IMR-90 (cell line): ENCODE data around the gene PLCH2. TPM values are rescaled to one million over a fixed set of nuclear protein-coding genes. Genes with fewer than 3 reads are reported as not detected.
A peak's percentile ranks its signal among the peaks of the same experiment; 100 is the strongest.

Experiments used
- ATAC-seq: fragments of 200-7000 bp; cut with Tn5 transposase; 2 replicates; pipeline ENCODE4 v1.9.1; 2020; ENCODE audit warnings: low read depth, mild to moderate bottlenecking, moderate library complexity
- BruUV-seq: library from RNA; stranded (reverse); fragments of 400-500 nt; replicated peaks from 2 replicates; lab custom pipeline; 2021; lab: Mats Ljungman, UMichigan
- CTCF ChIA-PET: fragments of 300-600 bp; formaldehyde crosslinking; extraction: SDS; loops from one replicate; lab custom pipeline; 2021; ENCODE audit warnings: antibody characterized with exemption; lab: Yijun Ruan, JAX
- POLR2A ChIA-PET: fragments of 300-600 bp; sonication (Branson Sonifier 250); formaldehyde crosslinking; loops from one replicate; lab custom pipeline; 2022; ENCODE audit warnings: antibody characterized with exemption; ENCODE audit not compliant: unreplicated experiment; lab: Charles Lee
- DNase-seq: peaks from one replicate; pipeline ENCODE4 v3.0.0; 2013
- H2AFZ ChIP-seq: replicated peaks from 2 replicates; pipeline ENCODE3; 2013; ENCODE audit warnings: low read length, mild to moderate bottlenecking; ENCODE audit not compliant: poor library complexity
- H2AK5ac ChIP-seq: 2 replicates; pipeline ENCODE4 v1.6.1; 2013; ENCODE audit warnings: low read depth, low read length, inconsistent platforms
- H2AK9ac ChIP-seq: replicated peaks from 2 replicates; pipeline ENCODE3; 2013; ENCODE audit warnings: mild to moderate bottlenecking, low read depth, low read length, moderate library complexity; ENCODE audit not compliant: poor library complexity
- H2BK120ac ChIP-seq: 2 replicates; pipeline ENCODE4 v1.6.1; 2013; ENCODE audit warnings: low read depth, low read length, inconsistent platforms
- H2BK15ac ChIP-seq: 3 replicates; pipeline ENCODE4 v1.6.1; 2013; ENCODE audit warnings: low read depth, low read length, inconsistent platforms
- H2BK20ac ChIP-seq: 2 replicates; pipeline ENCODE4 v1.6.1; 2013; ENCODE audit warnings: low read depth, mild to moderate bottlenecking, inconsistent platforms, low read length, moderate library complexity
- H2BK5ac ChIP-seq: 2 replicates; pipeline ENCODE4 v1.6.1; 2013; ENCODE audit warnings: mild to moderate bottlenecking, low read depth, low read length, inconsistent platforms; ENCODE audit not compliant: poor library complexity, severe bottlenecking
- H3K14ac ChIP-seq: replicated peaks from 2 replicates; pipeline ENCODE4 v1.6.1; 2013; ENCODE audit warnings: low read depth, low read length, inconsistent platforms
- H3K18ac ChIP-seq: 2 replicates; pipeline ENCODE4 v1.6.1; 2013; ENCODE audit warnings: low read depth, low read length, control low read depth
- H3K23ac ChIP-seq: 2 replicates; pipeline ENCODE4 v1.6.1; 2013; ENCODE audit warnings: low read depth, low read length, inconsistent platforms
- H3K27ac ChIP-seq: 2 replicates; pipeline ENCODE4 v1.5.1; 2013; ENCODE audit warnings: mild to moderate bottlenecking, control low read depth, low read length; ENCODE audit not compliant: insufficient read depth
- H3K27me3 ChIP-seq: 2 replicates; pipeline ENCODE4 v1.6.1; 2013; ENCODE audit warnings: low read length; ENCODE audit not compliant: control insufficient read depth, insufficient read depth
- H3K36me3 ChIP-seq: 2 replicates; pipeline ENCODE4 v1.6.1; 2013; ENCODE audit warnings: low read length, mixed read lengths; ENCODE audit not compliant: control insufficient read depth, insufficient read depth
- H3K4ac ChIP-seq: 2 replicates; pipeline ENCODE4 v1.6.1; 2013; ENCODE audit warnings: low read depth, low read length, inconsistent platforms
- H3K4me1 ChIP-seq: 2 replicates; pipeline ENCODE4 v1.6.1; 2013; ENCODE audit warnings: low read length, mixed read lengths; ENCODE audit not compliant: control insufficient read depth, insufficient read depth
- H3K4me2 ChIP-seq: 2 replicates; pipeline ENCODE4 v1.6.1; 2013; ENCODE audit warnings: low read depth, mild to moderate bottlenecking, control low read depth, low read length, moderate library complexity
- H3K4me3 ChIP-seq: 2 replicates; pipeline ENCODE4 v1.5.1; 2013; ENCODE audit warnings: low read depth, mild to moderate bottlenecking, control low read depth, low read length, moderate library complexity; ENCODE audit not compliant: insufficient read depth
- H3K56ac ChIP-seq: 2 replicates; pipeline ENCODE4 v1.6.1; 2013; ENCODE audit warnings: low read length, inconsistent platforms; ENCODE audit not compliant: insufficient read depth; ENCODE audit errors: extremely low read depth
- H3K79me1 ChIP-seq, 2 experiments: 2 replicates each; pipeline ENCODE4 v1.6.1; 2013; ENCODE audit warnings: low read length in 2 of 2, inconsistent platforms in 1 of 2, low read depth in 1 of 2
- H3K9ac ChIP-seq: 2 replicates; pipeline ENCODE4 v1.6.1; 2013; ENCODE audit warnings: low read depth, low read length, control low read depth
- H3K9me1 ChIP-seq: 2 replicates; pipeline ENCODE4 v1.6.1; 2013; ENCODE audit warnings: low read length, inconsistent platforms; ENCODE audit not compliant: insufficient read depth
- H3K9me3 ChIP-seq: 2 replicates; pipeline ENCODE4 v1.6.1; 2013; ENCODE audit warnings: low read length; ENCODE audit not compliant: control insufficient read depth, insufficient read depth
- H4K20me1 ChIP-seq: 2 replicates; pipeline ENCODE4 v1.6.1; 2013; ENCODE audit warnings: low read length, inconsistent platforms; ENCODE audit not compliant: insufficient read depth
- H4K5ac ChIP-seq: 2 replicates; pipeline ENCODE4 v1.6.1; 2013; ENCODE audit warnings: mild to moderate bottlenecking, low read depth, low read length, control low read depth
- H4K8ac ChIP-seq, 2 experiments: 2 replicates each; pipeline ENCODE4 v1.6.1; 2013; ENCODE audit warnings: low read depth in 2 of 2, low read length in 2 of 2, control low read depth in 1 of 2, inconsistent platforms in 1 of 2
- H4K91ac ChIP-seq: 2 replicates; pipeline ENCODE4 v1.6.1; 2013; ENCODE audit warnings: low read depth, low read length, inconsistent platforms; ENCODE audit not compliant: insufficient read depth
- BHLHE40 ChIP-seq: fragments of 150-350 bp; IDR thresholded peaks from 2 replicates; pipeline ENCODE4 v1.6.1; 2016; ENCODE audit warnings: mild to moderate bottlenecking, low read depth, low read length
- CEBPB ChIP-seq: IDR thresholded peaks from 2 replicates; pipeline ENCODE4 v1.6.1; 2012; ENCODE audit warnings: low read depth, low read length, improper control_type of control experiment
- CHD1 ChIP-seq: IDR thresholded peaks from 2 replicates; pipeline ENCODE4 v1.6.1; 2012; ENCODE audit warnings: low read depth, low read length, improper control_type of control experiment
- FOS ChIP-seq: fragments of 150-350 bp; IDR thresholded peaks from 2 replicates; pipeline ENCODE4 v1.6.1; 2016; ENCODE audit warnings: low read depth, low read length
- MAFK ChIP-seq: IDR thresholded peaks from 2 replicates; pipeline ENCODE4 v1.6.1; 2012; ENCODE audit warnings: low read depth, low read length, improper control_type of control experiment
- MAZ ChIP-seq: IDR thresholded peaks from 2 replicates; pipeline ENCODE4 v1.6.1; 2012; ENCODE audit warnings: low read depth, mild to moderate bottlenecking, low read length, improper control_type of control experiment, moderate library complexity, borderline replicate concordance
- MXI1 ChIP-seq: IDR thresholded peaks from 2 replicates; pipeline ENCODE4 v1.6.1; 2012; ENCODE audit warnings: low read depth, mild to moderate bottlenecking, low read length, moderate library complexity, borderline replicate concordance
- POLR2A ChIP-seq: IDR thresholded peaks from 2 replicates; pipeline ENCODE4 v1.6.1; 2012; ENCODE audit warnings: mild to moderate bottlenecking, low read depth, low read length
- RCOR1 ChIP-seq: IDR thresholded peaks from 2 replicates; pipeline ENCODE4 v1.6.1; 2012; ENCODE audit warnings: mild to moderate bottlenecking, low read length, improper control_type of control experiment; ENCODE audit not compliant: insufficient replicate concordance
- WGBS, 2 experiments: methylation state at CpG; one replicate each; pipeline versions ENCODE4 v1.1.5 to v1.1.7; 2013; ENCODE audit warnings: missing lambda C conversion rate in 2 of 2; ENCODE audit not compliant: insufficient read length in 1 of 2; ENCODE audit errors: extremely low coverage in 2 of 2; 5-methylcytosine and 5-hydroxymethylcytosine counted together
- dilution Hi-C: fragments of 300-500 bp; cut with HindIII; formaldehyde crosslinking; loops from one replicate; pipeline ENCODE4 v1.14.3; 2018; ENCODE audit warnings: low sequenced_read_pairs; ENCODE audit not compliant: unreplicated experiment
- in situ Hi-C: fragments of 300-500 bp; cut with MboI; formaldehyde crosslinking; loops from 3 replicates; pipeline ENCODE4 v1.14.3; 2019; ENCODE audit warnings: low sequenced_read_pairs, inconsistent platforms, mixed read lengths
- intact Hi-C: fragments of 100-400 bp; cut with micrococcal nuclease; formaldehyde crosslinking; loops from 2 replicates; pipeline ENCODE4 v1.10.0; 2022
- polyA plus RNA-seq, 3 experiments: library from polyadenylated mRNA; depleted of rRNA; stranded (reverse); fragments of >200 nt; gene quantifications; 2 replicates each; pipeline ENCODE4 v1.2.3, GENCODE V29; 2012; ENCODE audit warnings: low replicate concordance in 1 of 3
- total RNA-seq: library from RNA; depleted of rRNA; stranded (reverse); fragments of >200 nt; gene quantifications from 2 replicates; pipeline ENCODE4 v1.2.3, GENCODE V29; 2012
- TF ChIP-seq, protein P1 (sequence below): fragments of 150-350 bp; IDR thresholded peaks from 2 replicates; pipeline ENCODE4 v1.6.1; 2017; ENCODE audit warnings: mild to moderate bottlenecking, antibody characterized with exemption, low read length, low read depth
- TF ChIP-seq, protein P2 (sequence below): conservative IDR thresholded peaks from 2 replicates; pipeline ENCODE4 v1.5.1; 2012; ENCODE audit warnings: mild to moderate bottlenecking, low read depth, low read length, improper control_type of control experiment

Gene PLCH2
- total and polyA plus RNA-seq, 2 of the 4 experiments (the other 2 are of a cell fraction) = 0.18 to 1.9 TPM

DNA sequence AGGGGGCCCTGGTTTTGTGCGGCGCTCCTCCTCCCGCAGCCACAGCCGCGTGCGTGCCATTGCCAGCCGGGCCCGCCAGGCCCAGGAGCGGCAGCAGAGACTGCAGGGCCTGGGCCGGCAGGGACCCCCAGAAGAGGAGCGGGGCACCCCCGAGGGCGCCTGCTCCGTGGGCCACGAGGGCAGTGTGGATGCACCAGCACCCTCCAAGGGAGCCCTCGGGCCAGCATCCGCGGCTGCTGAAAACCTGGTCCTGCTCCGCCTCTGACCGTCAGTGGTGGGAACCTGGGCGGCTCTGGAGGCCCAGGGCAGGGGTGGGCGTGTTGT, 28.8 kb downstream of the PLCH2 start:
- no peaks in the 10 kb centered on the region for H3K9me3 ChIP-seq
- no peak overlapping the region for H3K9ac ChIP-seq
- peaks cover 14% of the 10 kb centered on the region for H3K36me3 ChIP-seq
- BruUV-seq = no TSS peak
- ChIA-PET CTCF (no interaction called here), POLR2A (no interaction called here)
- in situ Hi-C loops = no loop called here
- H2BK15ac ChIP-seq = no peak overlapping the region
- no peak overlapping the region for H3K18ac ChIP-seq
- H2AK9ac ChIP-seq = no peak overlapping the region
- H3K14ac ChIP-seq = no peak overlapping the region
- 25% methylated on average over 18 of the region's 22 CpGs; no CpG with 5 or more reads in 1 of the 2 experiments for WGBS, 2 experiments
- H3K23ac ChIP-seq = no peak overlapping the region
- H2AK5ac ChIP-seq = no peak overlapping the region
- H3K4me2 ChIP-seq = no peak overlapping the region
- H4K91ac ChIP-seq = no peak overlapping the region
- no peak overlapping the region for H3K56ac ChIP-seq
- H3K4me1 ChIP-seq = peaks cover 2% of the 10 kb centered on the region; the same call in 1 of the 2 replicates
- DNase-seq = no peak
- dilution Hi-C loops = no loop called here
- TF ChIP-seq CHD1 (no peak), RCOR1 (no peak), FOS (no peak), MAFK (no peak), POLR2A (no peak), MAZ (no peak), MXI1 (no peak), CEBPB (no peak), BHLHE40 (no peak)
- TF ChIP-seq, protein P1, sequence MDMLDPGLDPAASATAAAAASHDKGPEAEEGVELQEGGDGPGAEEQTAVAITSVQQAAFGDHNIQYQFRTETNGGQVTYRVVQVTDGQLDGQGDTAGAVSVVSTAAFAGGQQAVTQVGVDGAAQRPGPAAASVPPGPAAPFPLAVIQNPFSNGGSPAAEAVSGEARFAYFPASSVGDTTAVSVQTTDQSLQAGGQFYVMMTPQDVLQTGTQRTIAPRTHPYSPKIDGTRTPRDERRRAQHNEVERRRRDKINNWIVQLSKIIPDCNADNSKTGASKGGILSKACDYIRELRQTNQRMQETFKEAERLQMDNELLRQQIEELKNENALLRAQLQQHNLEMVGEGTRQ = no peak
- TF ChIP-seq, protein P2, sequence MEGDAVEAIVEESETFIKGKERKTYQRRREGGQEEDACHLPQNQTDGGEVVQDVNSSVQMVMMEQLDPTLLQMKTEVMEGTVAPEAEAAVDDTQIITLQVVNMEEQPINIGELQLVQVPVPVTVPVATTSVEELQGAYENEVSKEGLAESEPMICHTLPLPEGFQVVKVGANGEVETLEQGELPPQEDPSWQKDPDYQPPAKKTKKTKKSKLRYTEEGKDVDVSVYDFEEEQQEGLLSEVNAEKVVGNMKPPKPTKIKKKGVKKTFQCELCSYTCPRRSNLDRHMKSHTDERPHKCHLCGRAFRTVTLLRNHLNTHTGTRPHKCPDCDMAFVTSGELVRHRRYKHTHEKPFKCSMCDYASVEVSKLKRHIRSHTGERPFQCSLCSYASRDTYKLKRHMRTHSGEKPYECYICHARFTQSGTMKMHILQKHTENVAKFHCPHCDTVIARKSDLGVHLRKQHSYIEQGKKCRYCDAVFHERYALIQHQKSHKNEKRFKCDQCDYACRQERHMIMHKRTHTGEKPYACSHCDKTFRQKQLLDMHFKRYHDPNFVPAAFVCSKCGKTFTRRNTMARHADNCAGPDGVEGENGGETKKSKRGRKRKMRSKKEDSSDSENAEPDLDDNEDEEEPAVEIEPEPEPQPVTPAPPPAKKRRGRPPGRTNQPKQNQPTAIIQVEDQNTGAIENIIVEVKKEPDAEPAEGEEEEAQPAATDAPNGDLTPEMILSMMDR = no peak
- no peaks in the 10 kb centered on the region for H3K79me1 ChIP-seq
- no peak overlapping the region for H4K5ac ChIP-seq
- intact Hi-C loops = no loop called here
- no peak overlapping the region for H2BK20ac ChIP-seq
- peaks cover 12% of the 10 kb centered on the region; the same call in 1 of the 2 replicates for H3K27me3 ChIP-seq
- H3K4me3 ChIP-seq = no peak overlapping the region
- H3K9me1 ChIP-seq = no peaks in the 10 kb centered on the region
- H4K20me1 ChIP-seq = peaks cover 3% of the 10 kb centered on the region; the same call in 1 of the 2 replicates
- no peak overlapping the region for H2BK5ac ChIP-seq
- ATAC-seq = peak; percentile 12
- no peak overlapping the region for H3K4ac ChIP-seq
- no peak overlapping the region for H2BK120ac ChIP-seq
- H3K27ac ChIP-seq = no peak overlapping the region
- no peak overlapping the region for H2AFZ ChIP-seq
- H4K8ac ChIP-seq = no peak overlapping the region
